T-helper 1 cell treated with Interleukin-12 subunit alpha and Interleukin-12 subunit beta and Interleukin-4 antibody, amounts not matched to agents 30 μg/mL and 1 μg/mL, for 36 hours (primary cell): ENCODE results near the gene TSR1.

ENCODE experiments used
- H3K27ac Mint-ChIP-seq: one replicate; pipeline ENCODE4 v1.8.0; 2021; ENCODE audit warnings: mild to moderate bottlenecking, mixed read lengths
- H3K27me3 Mint-ChIP-seq: one replicate; pipeline ENCODE4 v1.8.0; 2021; ENCODE audit warnings: low read depth, mixed read lengths
- H3K36me3 Mint-ChIP-seq: one replicate; pipeline ENCODE4 v1.8.0; 2021; ENCODE audit warnings: low read depth, mixed read lengths
- H3K4me1 Mint-ChIP-seq: one replicate; pipeline ENCODE4 v1.8.0; 2021; ENCODE audit warnings: low read depth, mixed read lengths
- H3K4me3 Mint-ChIP-seq: one replicate; pipeline ENCODE4 v1.8.0; 2021; ENCODE audit warnings: mild to moderate bottlenecking, moderate library complexity, mixed read lengths
- H3K9me3 Mint-ChIP-seq: one replicate; pipeline ENCODE4 v1.8.0; 2021; ENCODE audit warnings: mixed read lengths

Gene TSR1

GRCh38 chr17:2336215-2336851 lies at the start of gene TSR1:
TSS of gene TSR1 (minus strand) at chr17:2336457. CDS start at chr17:2336427, 30 bp downstream.
- no peaks in the 10 kb centered on the region for H3K9me3 Mint-ChIP-seq
- peak within 1 kb of the TSS; percentile 100 for H3K4me3 Mint-ChIP-seq
- H3K27ac Mint-ChIP-seq, result peak within 1 kb of the TSS; percentile 92
- H3K4me1 Mint-ChIP-seq, result peaks cover 21% of the 10 kb centered on the region
- no peaks in the 10 kb centered on the region for H3K36me3 Mint-ChIP-seq
- H3K27me3 Mint-ChIP-seq, result no peaks in the 10 kb centered on the region

DNA sequence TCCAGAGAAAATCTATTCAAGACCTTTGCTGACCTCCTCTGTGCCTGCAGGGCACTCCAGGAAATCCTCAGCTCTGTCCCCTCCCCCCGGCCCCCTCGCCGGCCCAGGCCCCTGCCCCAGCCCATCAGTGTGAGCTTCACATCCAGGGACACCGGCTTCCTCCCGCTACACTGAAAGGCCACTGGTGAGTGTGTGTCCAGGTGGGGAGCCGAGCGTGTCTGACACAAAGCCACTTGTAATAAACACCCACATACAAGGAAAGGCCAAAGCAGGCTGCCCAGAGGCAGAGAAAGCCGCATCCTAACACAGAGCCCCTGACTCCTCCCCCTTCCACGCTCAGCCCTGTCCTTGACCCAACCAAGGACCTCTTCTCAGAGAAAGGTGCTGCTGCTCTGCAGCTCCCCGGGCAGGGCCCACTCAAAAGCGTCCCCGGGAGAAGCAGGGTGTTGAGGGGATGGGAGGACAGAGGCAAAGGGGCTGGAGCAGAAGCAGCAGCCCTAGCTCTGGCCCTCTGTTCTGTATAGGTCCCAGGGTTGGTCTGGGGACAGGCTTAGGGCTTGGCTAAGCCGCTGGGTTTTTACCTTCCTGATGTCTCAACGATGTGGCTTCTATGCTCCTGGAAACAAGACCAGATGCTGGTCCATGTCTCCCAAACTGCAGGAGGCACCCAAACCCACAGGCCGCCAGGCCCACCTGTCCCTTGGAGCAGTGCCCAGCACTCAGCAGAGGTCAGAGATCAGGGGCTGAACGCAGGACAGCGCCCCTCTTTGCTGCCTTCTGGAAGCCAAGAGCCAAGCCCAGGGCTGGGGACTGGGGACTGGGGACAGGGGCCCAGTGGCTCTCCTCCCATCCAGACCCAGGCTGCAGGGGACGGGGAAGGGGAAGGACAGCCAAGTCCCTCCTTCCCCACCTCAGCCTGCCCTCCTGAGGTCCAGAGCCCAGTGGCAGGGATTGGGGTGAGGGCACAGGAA lies 49.3 kb upstream of the TSR1 start:
- H3K36me3 Mint-ChIP-seq, result peaks cover 8% of the 10 kb centered on the region
- H3K27me3 Mint-ChIP-seq, result no peaks in the 10 kb centered on the region
- H3K27ac Mint-ChIP-seq, result no peak overlapping the region
- no peak overlapping the region for H3K4me3 Mint-ChIP-seq
- H3K4me1 Mint-ChIP-seq, result peaks cover 16% of the 10 kb centered on the region
- no peaks in the 10 kb centered on the region for H3K9me3 Mint-ChIP-seq

- Mint-ChIP-seq H3K9me3 (no peaks in the 10 kb centered on the region), H3K4me3 (no peak overlapping the region), H3K27me3 (no peaks in the 10 kb centered on the region), H3K4me1 (peaks cover 16% of the 10 kb centered on the region), H3K36me3 (peaks cover 8% of the 10 kb centered on the region), H3K27ac (no peak overlapping the region)
These were observed 48.3 kb upstream of the TSR1 start for GRCh38 chr17:2384439-2385127.

DNA sequence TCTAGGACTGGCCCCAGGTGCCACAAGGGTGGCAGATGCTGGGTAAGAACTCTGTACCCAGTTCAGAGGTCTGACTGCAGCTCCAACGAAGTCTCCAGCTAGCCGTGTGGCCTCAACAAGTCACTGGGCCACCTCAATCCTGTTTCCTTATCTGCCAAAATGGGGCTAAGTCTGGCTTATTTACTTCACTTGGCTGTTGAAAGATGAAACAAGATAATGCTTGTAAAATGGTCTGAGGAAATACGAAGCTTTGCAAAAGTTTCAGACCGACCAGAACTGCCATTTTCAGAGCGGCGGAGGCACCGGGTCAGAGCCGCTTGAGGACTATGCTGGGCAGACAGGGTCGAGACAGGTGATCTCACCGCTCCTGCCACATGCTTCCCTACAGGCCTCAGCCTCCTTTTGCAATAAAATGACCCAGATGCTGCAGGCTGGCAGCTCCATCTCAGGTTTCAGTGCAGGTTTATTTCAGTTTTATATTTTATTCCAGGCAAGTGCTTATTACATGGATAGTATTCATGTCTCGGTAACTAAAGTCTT lies 47.4 kb upstream of the TSR1 start:
- Mint-ChIP-seq H3K36me3 (peaks cover 5% of the 10 kb centered on the region), H3K9me3 (no peaks in the 10 kb centered on the region), H3K4me3 (no peak overlapping the region)

DNA sequence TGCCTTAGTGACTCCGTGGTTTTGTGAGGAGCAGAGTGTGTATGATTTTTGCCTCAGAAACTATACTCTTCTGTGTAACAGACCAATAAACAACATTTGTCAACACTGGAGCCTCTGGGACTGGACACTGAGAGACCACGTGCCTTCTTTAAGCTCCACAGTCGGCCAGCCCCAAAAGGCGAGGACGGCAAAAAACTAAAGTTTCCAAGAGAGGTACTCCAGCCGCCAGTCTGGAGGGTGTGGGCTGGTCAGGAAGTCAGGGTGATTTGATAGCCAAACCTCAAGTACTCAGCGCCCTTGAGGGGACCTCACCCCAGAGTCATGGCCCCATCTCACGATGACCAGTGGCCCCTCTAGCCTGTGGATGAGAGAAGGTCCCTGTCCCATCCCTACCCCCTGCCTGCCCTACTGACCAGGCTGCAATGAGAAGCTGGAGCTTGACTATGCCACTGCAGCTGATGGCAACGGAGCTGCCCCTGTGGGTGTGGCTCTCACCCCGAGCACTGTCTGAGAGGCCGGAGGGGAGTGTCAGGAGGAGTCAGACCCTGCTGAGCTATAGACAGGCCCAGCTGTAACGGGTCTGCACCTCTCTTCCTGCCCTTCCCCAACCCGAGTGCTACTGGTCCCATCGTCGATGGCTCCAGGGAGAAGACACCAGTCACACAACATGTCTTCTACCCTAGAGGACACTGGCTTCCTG lies 44.8 kb upstream of the TSR1 start:
- Mint-ChIP-seq H3K9me3 (no peaks in the 10 kb centered on the region), H3K4me3 (no peak overlapping the region), H3K4me1 (peaks cover 4% of the 10 kb centered on the region), H3K27me3 (no peaks in the 10 kb centered on the region), H3K36me3 (peaks cover 4% of the 10 kb centered on the region), H3K27ac (no peak overlapping the region)

More for the DNA sequence above, 47.4 kb upstream of the TSR1 start:
- H3K27ac Mint-ChIP-seq, result no peak overlapping the region
- peaks cover 10% of the 10 kb centered on the region for H3K4me1 Mint-ChIP-seq
- H3K27me3 Mint-ChIP-seq, result no peaks in the 10 kb centered on the region

DNA sequence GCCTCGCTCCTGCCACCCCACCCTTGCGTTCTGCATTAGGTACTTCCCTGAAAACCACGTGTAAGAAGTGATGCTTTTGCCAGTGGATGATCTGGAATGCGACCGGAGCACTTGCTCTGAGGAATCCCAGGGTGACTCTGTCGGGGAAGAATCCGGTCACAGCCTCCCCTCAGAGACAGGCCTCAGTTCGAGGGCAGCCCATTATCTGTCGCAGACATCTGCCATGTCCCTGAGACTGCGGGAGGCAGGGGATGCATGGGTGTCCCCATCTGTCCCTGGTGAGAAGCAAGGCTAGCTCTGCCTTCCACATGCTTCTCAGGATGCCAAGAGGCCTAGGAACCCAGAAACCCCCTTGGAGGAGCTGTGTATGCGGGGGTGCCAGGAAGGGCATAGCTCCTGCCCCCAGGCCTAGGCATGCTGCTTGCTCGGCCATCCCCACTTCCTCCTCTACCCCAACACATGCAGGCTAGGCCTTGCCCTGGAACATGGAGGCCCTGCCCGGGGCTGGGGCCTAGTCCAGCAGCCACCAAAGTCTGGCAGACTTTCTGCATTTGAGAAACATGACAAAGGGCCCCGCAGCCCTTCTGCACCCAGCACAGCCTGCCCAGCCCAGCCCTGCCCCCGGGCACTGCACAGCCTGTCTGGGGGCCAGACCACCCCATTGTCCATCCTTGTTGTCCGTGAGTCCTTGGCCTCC lies 44.1 kb upstream of the TSR1 start:
- H3K4me3 Mint-ChIP-seq, result no peak overlapping the region
- no peaks in the 10 kb centered on the region for H3K27me3 Mint-ChIP-seq
- H3K9me3 Mint-ChIP-seq, result no peaks in the 10 kb centered on the region
- H3K4me1 Mint-ChIP-seq, result peaks cover 4% of the 10 kb centered on the region
- no peak overlapping the region for H3K27ac Mint-ChIP-seq
- H3K36me3 Mint-ChIP-seq, result peaks cover 4% of the 10 kb centered on the region

- Mint-ChIP-seq H3K27me3 (no peaks in the 10 kb centered on the region), H3K9me3 (no peaks in the 10 kb centered on the region), H3K36me3 (peaks cover 4% of the 10 kb centered on the region), H3K27ac (no peak overlapping the region), H3K4me3 (no peak overlapping the region), H3K4me1 (peaks cover 4% of the 10 kb centered on the region)
These were observed 43.4 kb upstream of the TSR1 start for GRCh38 chr17:2379489-2380225.

DNA sequence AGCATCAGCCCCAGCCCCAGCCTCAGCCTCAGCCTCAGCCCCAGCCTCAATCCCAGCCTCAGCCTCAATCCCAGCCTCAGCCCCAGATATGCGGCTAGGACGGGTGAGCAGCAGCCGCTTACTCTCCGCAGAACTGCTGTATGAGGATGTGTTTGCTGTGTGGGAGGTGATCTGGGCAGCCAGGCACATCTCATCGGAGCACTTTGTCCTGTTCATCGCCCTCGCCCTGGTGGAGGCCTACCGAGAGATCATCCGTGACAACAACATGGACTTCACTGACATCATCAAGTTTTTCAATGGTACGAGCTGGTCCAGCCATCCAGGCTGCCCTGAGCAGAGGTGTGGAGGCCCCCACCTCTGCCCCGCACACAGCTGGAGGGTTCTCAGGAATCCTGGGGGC lies 42.6 kb upstream of the TSR1 start:
- Mint-ChIP-seq H3K9me3 (no peaks in the 10 kb centered on the region), H3K27me3 (no peaks in the 10 kb centered on the region), H3K4me1 (peaks cover 4% of the 10 kb centered on the region), H3K36me3 (peaks cover 4% of the 10 kb centered on the region), H3K27ac (no peak overlapping the region), H3K4me3 (no peak overlapping the region)

DNA sequence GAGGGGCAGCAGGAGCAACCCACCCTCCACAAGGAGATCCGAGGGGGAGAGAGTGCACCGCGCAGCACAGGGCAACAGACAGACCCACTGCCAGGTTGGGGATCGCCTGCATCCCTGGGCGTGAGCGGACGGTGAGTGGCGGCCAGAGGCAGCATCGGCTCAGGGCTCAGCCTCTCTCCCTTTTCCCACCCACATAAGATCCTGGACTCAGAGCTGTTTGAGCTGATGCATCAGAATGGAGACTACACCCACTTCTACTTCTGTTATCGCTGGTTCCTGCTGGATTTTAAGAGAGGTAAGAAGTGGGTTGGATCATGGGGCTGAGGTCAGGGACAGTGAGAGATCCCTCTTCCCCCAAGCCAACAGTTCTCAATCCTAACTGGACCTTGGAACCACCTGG lies 41.4 kb upstream of the TSR1 start:
- H3K27ac Mint-ChIP-seq, result no peak overlapping the region
- H3K36me3 Mint-ChIP-seq, result peaks cover 4% of the 10 kb centered on the region

GRCh38 chr17:2376107-2376506 lies 39.9 kb upstream of the TSR1 start:
- Mint-ChIP-seq H3K27me3 (no peaks in the 10 kb centered on the region), H3K36me3 (peaks cover 4% of the 10 kb centered on the region), H3K4me1 (no peaks in the 10 kb centered on the region), H3K4me3 (no peak overlapping the region), H3K9me3 (no peaks in the 10 kb centered on the region), H3K27ac (no peak overlapping the region)

More for the DNA sequence above, 41.4 kb upstream of the TSR1 start:
- no peaks in the 10 kb centered on the region for H3K27me3 Mint-ChIP-seq
- H3K4me1 Mint-ChIP-seq, result peaks cover 2% of the 10 kb centered on the region
- H3K4me3 Mint-ChIP-seq, result no peak overlapping the region
- H3K9me3 Mint-ChIP-seq, result no peaks in the 10 kb centered on the region

GRCh38 chr17:2375406-2375805 lies 39.1 kb upstream of the TSR1 start:
- H3K9me3 Mint-ChIP-seq, result no peaks in the 10 kb centered on the region
- H3K27ac Mint-ChIP-seq, result no peak overlapping the region
- peaks cover 4% of the 10 kb centered on the region for H3K36me3 Mint-ChIP-seq
- no peaks in the 10 kb centered on the region for H3K27me3 Mint-ChIP-seq
- no peaks in the 10 kb centered on the region for H3K4me1 Mint-ChIP-seq
- no peak overlapping the region for H3K4me3 Mint-ChIP-seq

DNA sequence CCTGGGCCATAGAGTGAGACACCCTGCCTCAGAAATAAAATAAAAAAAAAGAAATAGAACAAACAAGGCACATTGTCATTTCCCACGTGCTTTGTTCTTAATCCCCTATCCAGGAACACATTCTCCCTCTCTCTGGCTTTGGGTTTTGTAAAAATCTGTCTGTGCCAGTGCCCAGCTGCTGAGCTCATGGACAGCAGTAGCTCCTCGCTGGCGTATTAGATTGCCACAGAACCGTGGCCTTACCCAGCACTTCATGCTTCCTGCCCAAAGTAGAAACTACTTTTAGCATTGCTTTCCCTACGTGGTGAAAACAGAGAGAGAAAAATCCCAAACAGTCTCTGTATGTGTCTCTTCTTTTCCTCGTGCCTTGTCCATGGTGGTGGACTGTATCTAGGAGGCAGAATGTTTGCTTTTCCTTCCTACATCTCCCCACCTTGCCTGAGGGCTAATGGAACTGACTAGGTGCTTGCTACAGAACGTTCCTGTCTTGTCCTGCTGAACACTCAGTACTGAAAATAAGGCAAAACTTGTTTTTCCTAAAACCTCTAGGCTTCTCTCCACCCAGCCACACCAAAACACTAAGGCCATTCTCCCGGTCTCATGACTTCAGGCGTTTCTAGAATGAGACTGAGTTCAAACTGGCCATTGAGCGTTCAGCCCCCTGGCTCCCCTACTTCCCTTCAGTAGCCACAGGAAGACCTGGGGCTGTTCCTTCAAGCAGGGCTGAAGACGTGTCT lies 38.5 kb upstream of the TSR1 start:
- Mint-ChIP-seq H3K27ac (no peak overlapping the region), H3K4me1 (no peaks in the 10 kb centered on the region)

More for the DNA sequence above, 38.5 kb upstream of the TSR1 start:
- H3K36me3 Mint-ChIP-seq, result peaks cover 5% of the 10 kb centered on the region
- no peaks in the 10 kb centered on the region for H3K27me3 Mint-ChIP-seq
- no peaks in the 10 kb centered on the region for H3K9me3 Mint-ChIP-seq
- no peak overlapping the region for H3K4me3 Mint-ChIP-seq
